Activated naive CD4-positive, alpha-beta T cell treated with anti-CD3 and anti-CD28 coated beads, Interleukin-2, amount 10 ng/mL, durations not matched to agents 7 days and 5 days (primary cell): ENCODE results near the gene PLEKHB1.

Experiments used
- CTCF ChIA-PET: fragments of 350-600 bp; sonication (Branson Sonifier 250); formaldehyde crosslinking; loops from one replicate; lab custom pipeline; 2021; ENCODE audit warnings: antibody characterized with exemption; lab: Charles Lee
- DNase-seq: peaks from one replicate; pipeline ENCODE4 v3.0.0-alpha.2; 2020
- H3K27ac Mint-ChIP-seq: one replicate; pipeline ENCODE4 v1.8.0; 2021; ENCODE audit warnings: mild to moderate bottlenecking, moderate library complexity, mixed read lengths
- H3K27me3 Mint-ChIP-seq: one replicate; pipeline ENCODE4 v1.8.0; 2021; ENCODE audit warnings: mild to moderate bottlenecking, mixed read lengths
- H3K36me3 Mint-ChIP-seq: one replicate; pipeline ENCODE4 v1.8.0; 2021; ENCODE audit warnings: mixed read lengths
- H3K4me1 Mint-ChIP-seq: one replicate; pipeline ENCODE4 v1.8.0; 2021; ENCODE audit warnings: mixed read lengths
- H3K4me3 Mint-ChIP-seq: one replicate; pipeline ENCODE4 v1.8.0; 2021; ENCODE audit warnings: mild to moderate bottlenecking, moderate library complexity, mixed read lengths
- H3K9me3 Mint-ChIP-seq: one replicate; pipeline ENCODE4 v1.8.0; 2021; ENCODE audit warnings: mixed read lengths

Gene PLEKHB1

DNA sequence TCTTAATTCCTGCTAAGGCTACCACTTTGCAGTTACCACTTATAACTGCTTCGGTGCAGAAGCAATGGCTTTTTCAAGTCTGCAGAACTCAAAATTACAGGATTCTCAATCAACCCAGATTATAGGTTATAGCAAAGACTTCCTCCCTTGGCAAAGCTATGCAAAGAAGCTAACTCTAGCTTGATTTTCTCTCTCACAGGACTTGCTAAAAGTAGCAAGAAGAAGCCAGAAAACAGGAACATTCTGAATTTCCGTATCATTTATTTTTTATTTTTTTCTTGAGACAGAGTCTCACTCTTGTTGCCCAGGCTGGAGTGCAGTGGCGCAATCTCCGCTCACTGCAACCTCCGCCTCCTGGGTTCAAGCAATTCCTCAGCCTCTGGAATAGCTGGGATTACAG is 10.7 kb upstream of the PLEKHB1 start:
- peak; percentile 7 for DNase-seq
- no peak overlapping the region for H3K27ac Mint-ChIP-seq
- H3K4me3 Mint-ChIP-seq = no peak overlapping the region
- peaks cover 4% of the 10 kb centered on the region for H3K9me3 Mint-ChIP-seq
- H3K36me3 Mint-ChIP-seq = no peaks in the 10 kb centered on the region
- H3K27me3 Mint-ChIP-seq = no peaks in the 10 kb centered on the region
- peaks cover 15% of the 10 kb centered on the region for H3K4me1 Mint-ChIP-seq
- CTCF ChIA-PET = interaction anchor here (2.3 kb wide), 1 partner anchor 9 kb away, joined by 10 read pairs; no protein-coding TSS in a partner anchor

DNA sequence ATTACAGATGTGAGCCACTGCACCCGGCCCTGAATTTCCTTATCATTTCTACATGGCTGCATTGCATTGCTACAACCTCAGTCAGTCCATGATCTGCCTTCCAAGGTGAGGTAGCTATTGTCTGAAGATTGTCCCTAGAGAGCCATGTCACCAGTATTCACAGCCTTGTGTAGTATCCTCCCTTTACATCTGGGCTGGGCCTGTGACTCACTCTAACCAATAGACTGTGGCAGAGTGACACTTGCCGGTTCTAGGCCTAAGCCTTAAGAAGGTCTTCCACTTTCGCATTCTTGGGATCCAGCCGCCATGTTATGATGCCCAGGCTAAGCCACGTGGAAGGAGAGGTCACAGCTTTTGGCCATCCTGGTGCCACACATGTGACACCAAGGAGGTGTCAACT is 10.1 kb upstream of the PLEKHB1 start:
- Mint-ChIP-seq H3K36me3 (no peaks in the 10 kb centered on the region), H3K27ac (no peak overlapping the region), H3K4me1 (peaks cover 16% of the 10 kb centered on the region), H3K27me3 (no peaks in the 10 kb centered on the region), H3K9me3 (peaks cover 4% of the 10 kb centered on the region), H3K4me3 (no peak overlapping the region)
- no peak for DNase-seq
- CTCF ChIA-PET = interaction anchor here (2.3 kb wide), 1 partner anchor 10 kb away, joined by 10 read pairs; no protein-coding TSS in a partner anchor

DNA sequence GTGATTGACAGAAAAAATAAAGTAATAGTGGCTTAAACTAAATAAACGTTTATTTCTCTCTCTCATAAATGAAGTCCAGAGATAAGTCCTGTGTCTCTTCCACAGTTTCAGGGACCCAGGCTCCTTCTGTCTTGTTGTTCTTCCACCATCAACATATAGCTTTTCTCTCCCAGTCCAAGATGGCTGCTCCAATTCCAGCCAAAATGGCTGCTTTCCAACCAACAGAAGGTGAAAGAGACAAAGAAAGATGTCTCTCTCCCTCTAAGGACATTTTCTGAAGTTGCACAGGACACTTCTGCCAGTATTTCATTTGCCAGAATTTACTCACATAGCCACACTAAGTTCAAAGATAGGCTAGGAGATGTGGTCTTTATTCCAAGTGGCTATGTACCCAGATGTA is 9.4 kb upstream of the PLEKHB1 start:
- CTCF ChIA-PET = interaction anchor here (0.7 to 2.3 kb wide), 2 partner anchors 11 to 24 kb away, joined by 3 to 10 read pairs; no protein-coding TSS in a partner anchor
- Mint-ChIP-seq H3K27ac (no peak overlapping the region), H3K4me1 (peaks cover 16% of the 10 kb centered on the region), H3K9me3 (peaks cover 3% of the 10 kb centered on the region), H3K36me3 (no peaks in the 10 kb centered on the region), H3K4me3 (no peak overlapping the region), H3K27me3 (no peaks in the 10 kb centered on the region)
- no peak for DNase-seq

DNA sequence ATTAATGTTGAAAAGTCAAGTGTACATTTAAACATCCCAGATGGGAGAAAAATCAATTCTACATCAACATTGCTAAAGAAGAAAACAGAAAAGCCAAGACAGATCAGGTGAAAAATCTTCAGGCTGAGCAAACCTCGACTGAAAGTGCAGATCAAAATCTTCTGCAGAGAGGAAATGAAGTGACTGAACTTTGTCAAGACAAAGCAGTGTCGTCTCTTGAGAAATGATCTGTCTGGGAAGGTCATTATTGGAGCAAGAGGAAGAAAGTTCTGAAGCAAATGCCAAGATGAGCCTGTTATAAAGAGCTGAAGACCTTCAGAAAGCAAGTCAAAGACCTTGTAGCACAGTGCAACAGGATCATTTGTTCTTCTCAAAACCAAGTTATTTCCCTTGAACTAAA is 5.8 kb upstream of the PLEKHB1 start:
- H3K36me3 Mint-ChIP-seq = no peaks in the 10 kb centered on the region
- H3K4me1 Mint-ChIP-seq = peaks cover 6% of the 10 kb centered on the region
- H3K27ac Mint-ChIP-seq = no peak overlapping the region
- H3K27me3 Mint-ChIP-seq = peaks cover 3% of the 10 kb centered on the region
- DNase-seq = no peak
- no peaks in the 10 kb centered on the region for H3K9me3 Mint-ChIP-seq
- CTCF ChIA-PET = interaction anchor here (0.6 to 1.8 kb wide), 4 partner anchors 15 to 190 kb away, joined by 3 to 11 read pairs (median 5); no protein-coding TSS in a partner anchor
- no peak overlapping the region for H3K4me3 Mint-ChIP-seq

DNA sequence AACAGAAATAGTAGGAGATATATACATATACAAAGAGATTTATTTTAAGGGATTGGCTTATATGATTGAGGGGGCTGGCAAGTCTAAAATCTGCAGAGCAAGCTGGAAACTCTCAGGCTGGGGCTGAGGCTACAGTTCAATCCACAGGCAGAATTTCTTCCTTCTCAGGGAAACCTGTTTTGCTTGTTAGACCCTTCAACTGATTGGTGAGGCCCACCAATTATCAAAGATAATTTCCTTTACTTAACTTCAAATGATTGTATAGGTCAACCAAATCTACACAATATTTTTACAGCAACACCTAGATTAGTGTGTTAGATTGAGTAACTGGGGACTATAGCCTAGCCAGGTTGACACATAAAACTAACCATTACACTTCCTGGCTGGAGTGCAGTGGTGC is 4.7 kb upstream of the PLEKHB1 start:
- H3K27ac Mint-ChIP-seq = no peak overlapping the region
- no peak for DNase-seq
- H3K36me3 Mint-ChIP-seq = no peaks in the 10 kb centered on the region
- H3K27me3 Mint-ChIP-seq = peaks cover 14% of the 10 kb centered on the region
- H3K9me3 Mint-ChIP-seq = no peaks in the 10 kb centered on the region
- CTCF ChIA-PET = interaction anchor here (1.8 kb wide), 1 partner anchor 16 kb away, joined by 11 read pairs; no protein-coding TSS in a partner anchor
- H3K4me3 Mint-ChIP-seq = no peak overlapping the region
- H3K4me1 Mint-ChIP-seq = peaks cover 7% of the 10 kb centered on the region

DNA sequence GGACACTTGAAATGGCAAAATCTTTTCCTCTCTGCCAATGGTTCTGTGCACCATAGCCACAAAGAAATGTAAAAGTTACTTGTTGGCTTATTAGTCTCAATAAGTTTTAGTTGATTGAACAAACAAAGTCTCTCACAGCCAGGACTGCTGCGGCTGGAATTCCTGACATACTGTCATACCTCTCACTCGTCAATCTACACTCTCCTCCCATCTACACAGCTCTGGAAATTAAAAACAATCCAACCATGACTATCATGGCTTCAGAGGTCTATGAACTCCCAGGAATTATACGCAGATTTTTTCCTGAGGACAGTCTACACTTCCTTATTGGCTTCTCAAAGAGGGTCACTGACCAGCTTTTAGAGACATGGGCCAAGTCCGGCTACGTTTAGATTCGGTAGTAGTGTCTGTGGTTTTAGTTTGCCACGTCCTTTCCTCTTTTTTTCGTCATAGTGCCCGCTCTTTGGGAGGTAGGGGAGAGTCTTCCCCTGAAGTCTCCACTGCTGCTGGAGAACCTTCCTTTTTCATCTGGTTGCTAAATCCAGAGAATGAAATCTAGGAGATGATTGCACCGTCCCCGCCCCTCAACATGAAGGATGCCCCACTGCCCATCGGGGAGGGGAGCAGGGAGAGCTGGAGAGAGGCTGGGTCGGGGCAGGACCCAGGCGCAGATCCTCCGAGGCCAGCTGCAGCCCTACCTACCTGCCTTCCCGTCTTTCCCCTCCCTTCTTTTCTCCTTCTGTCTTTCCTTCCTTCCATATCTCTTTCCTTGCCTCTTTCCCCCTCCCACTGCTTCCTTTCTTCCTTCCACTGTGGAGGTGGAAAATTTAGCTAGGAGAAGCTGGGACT is 1.0 kb upstream of the PLEKHB1 start:
- Mint-ChIP-seq H3K36me3 (no peaks in the 10 kb centered on the region), H3K27me3 (peaks cover 26% of the 10 kb centered on the region), H3K4me3 (no peak overlapping the region), H3K27ac (no peak overlapping the region), H3K4me1 (peaks cover 22% of the 10 kb centered on the region), H3K9me3 (no peaks in the 10 kb centered on the region)
- DNase-seq = no peak
- CTCF ChIA-PET = interaction anchor here (1.1 to 3.6 kb wide), 2 partner anchors 16 to 20 kb away, joined by 3 to 25 read pairs; no protein-coding TSS in a partner anchor

DNA sequence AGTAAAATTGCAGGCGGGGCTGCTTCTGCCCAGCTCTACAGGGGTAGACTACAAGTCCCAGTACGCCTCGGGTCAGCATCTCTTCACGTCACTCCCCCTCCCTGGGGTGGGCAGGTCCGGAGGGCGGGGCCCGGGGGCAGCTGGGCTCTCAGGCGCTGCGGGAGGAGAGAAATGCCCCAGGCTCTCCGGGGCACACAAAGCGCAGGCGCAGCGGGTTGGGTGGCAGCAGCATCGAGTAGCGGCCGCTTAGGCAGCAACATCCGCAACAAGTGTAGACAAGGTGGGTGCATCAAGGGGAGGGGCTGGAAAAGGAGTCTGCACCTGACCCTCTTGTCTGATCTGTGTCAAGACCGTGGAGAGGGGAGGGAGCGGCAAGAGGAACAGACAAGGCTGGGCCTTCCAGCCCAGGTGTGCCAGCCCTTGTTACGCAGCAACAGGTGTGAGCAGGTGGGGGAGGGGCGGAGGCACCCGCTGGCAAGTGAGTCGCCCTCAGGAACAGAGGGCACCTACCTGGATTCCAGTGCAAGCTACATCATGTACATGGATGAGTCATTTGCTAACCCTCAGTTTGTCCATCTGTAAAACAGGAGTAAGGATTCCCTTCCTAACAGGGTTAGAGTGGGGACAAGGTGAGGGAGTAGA is 1.2 kb downstream of the PLEKHB1 start:
- CTCF ChIA-PET = interaction anchor here (0.7 to 3.6 kb wide), 5 partner anchors 13 to 297 kb away, joined by 3 to 25 read pairs (median 8); no protein-coding TSS in a partner anchor
- peaks cover 26% of the 10 kb centered on the region for H3K27me3 Mint-ChIP-seq

DNA sequence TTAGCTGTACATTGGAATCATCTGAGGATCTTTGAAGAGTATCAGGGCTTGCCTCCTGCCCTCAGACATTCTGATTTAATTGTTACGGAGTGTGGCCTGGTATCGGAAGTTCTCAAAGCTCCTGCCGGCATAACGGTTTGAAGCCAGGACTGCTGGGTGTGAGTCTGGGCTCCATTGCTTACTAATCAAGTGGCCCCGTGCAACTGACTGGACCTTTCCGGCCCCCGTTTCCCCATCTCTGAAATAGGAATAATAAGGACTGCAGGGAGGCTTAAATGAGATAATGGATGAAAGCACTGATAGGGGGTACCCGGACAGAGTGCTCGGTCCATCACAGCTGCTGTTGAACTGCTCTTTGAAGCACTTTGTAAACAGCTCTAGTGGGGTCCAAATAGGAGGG is 1.7 kb downstream of the PLEKHB1 start:
- H3K9me3 Mint-ChIP-seq = no peaks in the 10 kb centered on the region
- H3K4me3 Mint-ChIP-seq = no peak overlapping the region
- DNase-seq = peak; percentile 13
- H3K36me3 Mint-ChIP-seq = no peaks in the 10 kb centered on the region
- CTCF ChIA-PET = interaction anchor here (1.2 to 3.6 kb wide), 5 partner anchors 11 to 297 kb away, joined by 3 to 25 read pairs (median 8); no protein-coding TSS in a partner anchor
- peaks cover 18% of the 10 kb centered on the region for H3K4me1 Mint-ChIP-seq
- no peak overlapping the region for H3K27ac Mint-ChIP-seq
- peaks cover 26% of the 10 kb centered on the region for H3K27me3 Mint-ChIP-seq

More for the DNA sequence above, 1.2 kb downstream of the PLEKHB1 start:
- peaks cover 18% of the 10 kb centered on the region for H3K4me1 Mint-ChIP-seq
- H3K27ac Mint-ChIP-seq = peak overlapping the region; percentile 37
- peak overlapping the region; percentile 71 for H3K4me3 Mint-ChIP-seq
- H3K36me3 Mint-ChIP-seq = no peaks in the 10 kb centered on the region
- H3K9me3 Mint-ChIP-seq = no peaks in the 10 kb centered on the region
- peak; percentile 94 for DNase-seq

DNA sequence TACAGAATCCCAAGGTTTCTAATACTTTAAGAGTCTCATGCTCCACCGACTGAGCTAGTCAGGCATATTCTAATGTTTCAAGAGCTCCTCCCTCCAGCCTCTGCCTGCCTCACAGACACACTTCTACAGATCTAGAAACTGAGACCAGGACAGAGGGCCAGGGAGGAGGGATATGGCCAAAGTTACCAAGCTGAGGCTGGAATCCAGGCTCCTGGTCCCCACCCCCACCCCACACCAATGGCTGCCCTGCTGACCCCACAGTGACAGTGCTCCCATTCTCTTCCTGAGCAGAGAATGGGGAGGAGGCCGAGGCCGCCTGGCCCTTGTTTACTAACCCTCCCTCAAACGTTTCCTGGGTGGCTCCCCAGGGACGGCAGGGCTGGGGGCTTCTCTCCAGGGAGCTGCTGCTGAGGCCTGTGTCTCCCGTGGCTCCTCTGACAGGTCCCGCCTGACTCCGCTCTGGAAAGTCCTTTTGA is 2.2 kb downstream of the PLEKHB1 start:
- Mint-ChIP-seq H3K27me3 (peaks cover 26% of the 10 kb centered on the region), H3K9me3 (no peaks in the 10 kb centered on the region), H3K27ac (no peak overlapping the region), H3K4me3 (no peak overlapping the region), H3K4me1 (peaks cover 18% of the 10 kb centered on the region), H3K36me3 (no peaks in the 10 kb centered on the region)
- CTCF ChIA-PET = interaction anchor here (1.2 to 3.6 kb wide), 4 partner anchors 11 to 298 kb away, joined by 3 to 25 read pairs (median 8); no protein-coding TSS in a partner anchor
- peak; percentile 16 for DNase-seq

DNA sequence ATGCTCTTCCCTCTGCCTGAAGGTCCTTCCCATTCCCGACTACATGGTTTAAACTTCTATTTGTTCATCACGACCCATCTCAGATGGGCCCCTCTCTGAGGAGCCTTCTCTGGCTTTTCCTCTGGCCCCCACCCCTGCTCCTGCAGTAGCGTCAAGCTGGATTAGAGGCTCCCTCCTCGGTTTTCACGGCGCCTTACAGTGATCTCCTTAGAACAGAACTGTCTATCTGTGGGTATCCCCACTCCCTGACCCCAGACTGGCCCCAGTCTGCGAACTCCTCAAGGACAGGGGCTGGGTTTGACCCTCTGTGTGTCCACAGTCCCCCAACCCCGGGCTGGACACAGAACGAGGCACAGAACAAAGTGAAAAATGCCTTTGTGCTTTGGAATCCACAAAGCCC is 2.8 kb downstream of the PLEKHB1 start:
- Mint-ChIP-seq H3K4me1 (peaks cover 18% of the 10 kb centered on the region), H3K27me3 (peaks cover 26% of the 10 kb centered on the region), H3K36me3 (no peaks in the 10 kb centered on the region), H3K27ac (no peak overlapping the region), H3K9me3 (no peaks in the 10 kb centered on the region), H3K4me3 (no peak overlapping the region)
- DNase-seq = no peak
- CTCF ChIA-PET = interaction anchor here (1.2 to 2.9 kb wide), 2 partner anchors 10 to 23 kb away, joined by 3 to 8 read pairs; no protein-coding TSS in a partner anchor

DNA sequence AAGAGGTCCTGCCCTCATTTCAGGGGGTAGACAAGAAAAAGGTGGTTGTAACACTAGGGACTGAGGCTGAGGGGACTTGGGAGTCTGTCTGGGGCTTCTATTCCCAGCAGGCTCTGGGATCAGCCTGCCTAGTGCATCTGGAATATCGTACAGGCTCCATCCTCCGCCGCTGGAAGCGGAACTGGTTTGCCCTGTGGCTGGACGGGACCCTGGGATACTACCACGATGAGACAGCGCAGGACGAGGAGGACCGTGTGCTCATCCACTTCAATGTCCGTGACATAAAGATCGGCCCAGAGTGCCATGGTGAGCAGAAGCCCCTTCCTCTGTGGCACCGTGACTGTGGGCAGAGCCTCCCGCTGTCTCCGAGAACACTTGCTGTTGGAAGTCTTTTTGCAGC is 4.0 kb downstream of the PLEKHB1 start:
- CTCF ChIA-PET = interaction anchor here (0.6 to 2.9 kb wide), 2 partner anchors 11 to 24 kb away, joined by 3 to 8 read pairs; no protein-coding TSS in a partner anchor
- peak; percentile 14 for DNase-seq
- no peak overlapping the region for H3K4me3 Mint-ChIP-seq
- peaks cover 25% of the 10 kb centered on the region for H3K27me3 Mint-ChIP-seq
- H3K4me1 Mint-ChIP-seq = peaks cover 18% of the 10 kb centered on the region
- H3K9me3 Mint-ChIP-seq = no peaks in the 10 kb centered on the region
- H3K36me3 Mint-ChIP-seq = no peaks in the 10 kb centered on the region
- no peak overlapping the region for H3K27ac Mint-ChIP-seq

DNA sequence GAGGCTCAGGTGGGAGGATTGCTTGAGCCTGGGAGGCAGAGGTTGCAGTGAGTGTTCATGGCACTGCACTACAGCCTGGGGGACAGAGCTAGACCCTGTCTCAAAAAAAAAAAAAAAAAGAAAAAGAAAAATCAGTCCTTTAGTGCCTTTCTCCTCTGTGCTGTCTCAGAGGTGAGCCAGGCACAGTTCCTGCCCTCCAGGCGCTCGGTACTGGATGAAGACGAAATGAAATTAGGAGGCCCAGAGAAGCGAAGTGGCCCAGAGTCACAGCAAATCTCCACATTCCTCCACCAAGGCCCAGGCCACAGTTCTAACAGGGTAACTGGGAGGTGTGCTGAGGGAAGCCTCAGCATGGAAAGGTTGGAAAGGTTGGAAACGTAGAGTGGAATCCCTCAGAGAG is 4.9 kb downstream of the PLEKHB1 start:
- H3K27ac Mint-ChIP-seq = no peak overlapping the region
- H3K27me3 Mint-ChIP-seq = peaks cover 16% of the 10 kb centered on the region
- H3K4me1 Mint-ChIP-seq = peaks cover 18% of the 10 kb centered on the region
- DNase-seq = peak; percentile 1
- H3K36me3 Mint-ChIP-seq = no peaks in the 10 kb centered on the region
- CTCF ChIA-PET = no interaction called here
- H3K4me3 Mint-ChIP-seq = no peak overlapping the region
- no peaks in the 10 kb centered on the region for H3K9me3 Mint-ChIP-seq

DNA sequence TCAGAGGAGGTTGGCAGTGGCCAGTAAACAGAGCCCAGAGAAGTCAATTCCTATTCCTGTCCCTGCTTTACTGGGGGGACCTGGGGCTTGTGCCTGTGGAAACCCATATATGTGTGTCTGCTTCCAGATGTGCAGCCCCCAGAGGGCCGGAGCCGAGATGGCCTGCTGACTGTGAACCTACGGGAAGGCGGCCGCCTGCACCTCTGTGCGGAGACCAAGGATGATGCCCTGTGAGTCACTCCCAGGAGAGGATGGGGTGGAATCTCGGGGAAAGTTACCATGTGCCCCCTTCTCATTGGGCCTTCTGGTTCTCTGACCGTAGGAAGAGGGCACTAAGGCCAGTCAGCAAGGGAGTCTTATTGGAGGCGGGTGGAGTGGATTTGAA is 5.3 kb downstream of the PLEKHB1 start:
- H3K36me3 Mint-ChIP-seq = no peaks in the 10 kb centered on the region
- H3K4me3 Mint-ChIP-seq = no peak overlapping the region
- peaks cover 12% of the 10 kb centered on the region for H3K27me3 Mint-ChIP-seq
- H3K4me1 Mint-ChIP-seq = peaks cover 17% of the 10 kb centered on the region
- DNase-seq = peak; percentile 13
- CTCF ChIA-PET = no interaction called here
- no peaks in the 10 kb centered on the region for H3K9me3 Mint-ChIP-seq
- H3K27ac Mint-ChIP-seq = no peak overlapping the region
